Activated naive CD4-positive, alpha-beta T cell treated with anti-CD3 and anti-CD28 coated beads, Interleukin-2, amount 50 U/mL, for 16 hours (primary cell): ENCODE results near the gene PTPN20.

Experiments used
- DNase-seq: peaks from one replicate; pipeline ENCODE4 v3.0.0-alpha.2; 2020

PTPN20 gene

GRCh38 chr10:47049056-47049851, 138.0 kb downstream of the PTPN20 start:
- DNase-seq: no peak

GRCh38 chr10:47049906-47050305, 138.7 kb downstream of the PTPN20 start:
- DNase-seq: no peak

- no peak for DNase-seq
These were observed 139.6 kb downstream of the PTPN20 start for GRCh38 chr10:47050618-47051455.

GRCh38 chr10:47051741-47052238, 140.6 kb downstream of the PTPN20 start:
- no peak for DNase-seq
